ENCODE results near the gene CFAP99.

Gene CFAP99

GRCh38 chr4:2408401-2408958 is 10.3 kb upstream of the CFAP99 start:
- Histone ChIP-seq H4K20me1 (ENCODE audit: control insufficient read depth, insufficient read depth, low read depth, low read length) (no peaks in the 10 kb centered on the region), H3K79me2 (ENCODE audit: control insufficient read depth, low read length) (no peaks in the 10 kb centered on the region), H3K4me2 (ENCODE audit: low read length) (no peak overlapping the region), H3K9me3 (ENCODE audit: control insufficient read depth, insufficient read depth, low read length) (no peaks in the 10 kb centered on the region), H3K4me1 (ENCODE audit: control insufficient read depth, low read length) (peaks cover 5% of the 10 kb centered on the region; the same call in 1 of the 2 replicates), H3K36me3 (ENCODE audit: control insufficient read depth, low read length) (no peaks in the 10 kb centered on the region), H3K9me2 (replicated peaks; ENCODE audit: control insufficient read depth, low read length) (no peaks in the 10 kb centered on the region), H3F3A (ENCODE audit: control insufficient read depth, insufficient read depth) (no peaks in the 10 kb centered on the region), H3K27me3 (ENCODE audit: control insufficient read depth, low read length) (peaks cover 25% of the 10 kb centered on the region), H3K4me3 (ENCODE audit: low read length) (no peak overlapping the region), H3K27ac (ENCODE audit: low read depth, low read length) (no peak overlapping the region)
- TF ChIP-seq EZH2phosphoT487 (IDR thresholded peaks at IDR 0.05; ENCODE audit: borderline replicate concordance, low read length) (no peak), CTCF (IDR thresholded peaks at IDR 0.05; ENCODE audit: low read depth, low read length, poor library complexity, severe bottlenecking) (no peak)

- TF ChIP-seq CTCF (IDR thresholded peaks at IDR 0.05; ENCODE audit: low read depth, low read length, poor library complexity, severe bottlenecking): no peak
- no peak for TF ChIP-seq EZH2phosphoT487 (IDR thresholded peaks at IDR 0.05; ENCODE audit: borderline replicate concordance, low read length)
Observed at GRCh38 chr4:2408976-2409375, 9.8 kb upstream of the CFAP99 start.

GRCh38 chr4:2409381-2409783 is 9.4 kb upstream of the CFAP99 start:
- H3K79me2 ChIP-seq (ENCODE audit: control insufficient read depth, low read length): no peaks in the 10 kb centered on the region
- no peak for TF ChIP-seq CTCF (IDR thresholded peaks at IDR 0.05; ENCODE audit: low read depth, low read length, poor library complexity, severe bottlenecking)
- TF ChIP-seq EZH2phosphoT487 (IDR thresholded peaks at IDR 0.05; ENCODE audit: borderline replicate concordance, low read length): no peak
- peaks cover 5% of the 10 kb centered on the region; the same call in 1 of the 2 replicates for H3K4me1 ChIP-seq (ENCODE audit: control insufficient read depth, low read length)
- H3K27ac ChIP-seq (ENCODE audit: low read depth, low read length): no peak overlapping the region
- no peaks in the 10 kb centered on the region for H3K9me2 ChIP-seq (replicated peaks; ENCODE audit: control insufficient read depth, low read length)
- no peaks in the 10 kb centered on the region for H4K20me1 ChIP-seq (ENCODE audit: control insufficient read depth, insufficient read depth, low read depth, low read length)
- H3K9me3 ChIP-seq (ENCODE audit: control insufficient read depth, insufficient read depth, low read length): no peaks in the 10 kb centered on the region
- H3K36me3 ChIP-seq (ENCODE audit: control insufficient read depth, low read length): no peaks in the 10 kb centered on the region
- H3K4me3 ChIP-seq (ENCODE audit: low read length): no peak overlapping the region
- H3K27me3 ChIP-seq (ENCODE audit: control insufficient read depth, low read length): peaks cover 34% of the 10 kb centered on the region
- no peak overlapping the region for H3K4me2 ChIP-seq (ENCODE audit: low read length)
- no peaks in the 10 kb centered on the region for H3F3A ChIP-seq (ENCODE audit: control insufficient read depth, insufficient read depth)

More at GRCh38 chr4:2408976-2409375, 9.8 kb upstream of the CFAP99 start:
- H3K4me1 ChIP-seq (ENCODE audit: control insufficient read depth, low read length): peaks cover 5% of the 10 kb centered on the region; the same call in 1 of the 2 replicates
- no peaks in the 10 kb centered on the region for H3K36me3 ChIP-seq (ENCODE audit: control insufficient read depth, low read length)
- no peaks in the 10 kb centered on the region for H3K79me2 ChIP-seq (ENCODE audit: control insufficient read depth, low read length)
- no peak overlapping the region for H3K27ac ChIP-seq (ENCODE audit: low read depth, low read length)
- H3K4me3 ChIP-seq (ENCODE audit: low read length): no peak overlapping the region
- no peaks in the 10 kb centered on the region for H3F3A ChIP-seq (ENCODE audit: control insufficient read depth, insufficient read depth)
- no peaks in the 10 kb centered on the region for H4K20me1 ChIP-seq (ENCODE audit: control insufficient read depth, insufficient read depth, low read depth, low read length)
- no peak overlapping the region for H3K4me2 ChIP-seq (ENCODE audit: low read length)
- H3K9me2 ChIP-seq (replicated peaks; ENCODE audit: control insufficient read depth, low read length): no peaks in the 10 kb centered on the region
- H3K27me3 ChIP-seq (ENCODE audit: control insufficient read depth, low read length): peaks cover 30% of the 10 kb centered on the region
- no peaks in the 10 kb centered on the region for H3K9me3 ChIP-seq (ENCODE audit: control insufficient read depth, insufficient read depth, low read length)
